ENCODE measurements around the gene ZNF407.

Gene ZNF407

DNA sequence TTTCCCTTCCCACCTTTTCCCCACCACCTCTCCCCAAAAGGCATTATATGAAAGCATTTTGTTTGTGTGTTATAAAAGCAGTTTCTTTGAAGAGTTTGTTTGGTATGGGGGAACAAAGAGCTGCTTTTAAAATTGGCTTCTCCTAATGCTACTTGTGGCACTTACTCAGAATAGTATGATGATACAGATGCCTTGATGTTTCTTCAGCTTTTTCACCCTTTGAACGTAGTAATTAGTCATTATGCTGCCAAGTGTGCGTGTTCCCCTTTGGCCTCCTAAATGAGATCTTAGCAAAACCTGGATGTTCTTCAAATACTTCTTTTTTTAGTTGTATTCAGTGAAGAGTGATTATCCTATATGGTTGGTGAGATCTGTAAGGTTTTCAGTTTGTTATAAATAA is 427.9 kb downstream of the ZNF407 start:
- no peaks in the 10 kb centered on the region for H3K9me3 ChIP-seq (ENCODE audit: control insufficient read depth, insufficient read depth, low read length)
- no peaks in the 10 kb centered on the region for H4K20me1 ChIP-seq (ENCODE audit: control insufficient read depth, insufficient read depth, low read depth, low read length)
- no peak overlapping the region for H3K4me2 ChIP-seq (ENCODE audit: low read length)
- TF ChIP-seq EZH2phosphoT487 (IDR thresholded peaks at IDR 0.05; ENCODE audit: borderline replicate concordance, low read length), result no peak
- TF ChIP-seq, protein P1, sequence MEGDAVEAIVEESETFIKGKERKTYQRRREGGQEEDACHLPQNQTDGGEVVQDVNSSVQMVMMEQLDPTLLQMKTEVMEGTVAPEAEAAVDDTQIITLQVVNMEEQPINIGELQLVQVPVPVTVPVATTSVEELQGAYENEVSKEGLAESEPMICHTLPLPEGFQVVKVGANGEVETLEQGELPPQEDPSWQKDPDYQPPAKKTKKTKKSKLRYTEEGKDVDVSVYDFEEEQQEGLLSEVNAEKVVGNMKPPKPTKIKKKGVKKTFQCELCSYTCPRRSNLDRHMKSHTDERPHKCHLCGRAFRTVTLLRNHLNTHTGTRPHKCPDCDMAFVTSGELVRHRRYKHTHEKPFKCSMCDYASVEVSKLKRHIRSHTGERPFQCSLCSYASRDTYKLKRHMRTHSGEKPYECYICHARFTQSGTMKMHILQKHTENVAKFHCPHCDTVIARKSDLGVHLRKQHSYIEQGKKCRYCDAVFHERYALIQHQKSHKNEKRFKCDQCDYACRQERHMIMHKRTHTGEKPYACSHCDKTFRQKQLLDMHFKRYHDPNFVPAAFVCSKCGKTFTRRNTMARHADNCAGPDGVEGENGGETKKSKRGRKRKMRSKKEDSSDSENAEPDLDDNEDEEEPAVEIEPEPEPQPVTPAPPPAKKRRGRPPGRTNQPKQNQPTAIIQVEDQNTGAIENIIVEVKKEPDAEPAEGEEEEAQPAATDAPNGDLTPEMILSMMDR (IDR thresholded peaks at IDR 0.05; ENCODE audit: low read depth, low read length, poor library complexity, severe bottlenecking), result no peak
- peaks cover 13% of the 10 kb centered on the region for H3K4me1 ChIP-seq (ENCODE audit: control insufficient read depth, low read length)
- H3F3A ChIP-seq (ENCODE audit: control insufficient read depth, insufficient read depth), result no peaks in the 10 kb centered on the region
- no peaks in the 10 kb centered on the region for H3K27me3 ChIP-seq (ENCODE audit: control insufficient read depth, low read length)
- no peak overlapping the region for H3K4me3 ChIP-seq (ENCODE audit: low read length)
- no peaks in the 10 kb centered on the region for H3K36me3 ChIP-seq (ENCODE audit: control insufficient read depth, low read length)
- H3K9me2 ChIP-seq (replicated peaks; ENCODE audit: control insufficient read depth, low read length), result no peaks in the 10 kb centered on the region
- no peak overlapping the region for H3K27ac ChIP-seq (ENCODE audit: low read depth, low read length)
- H3K79me2 ChIP-seq (ENCODE audit: control insufficient read depth, low read length), result no peaks in the 10 kb centered on the region

DNA sequence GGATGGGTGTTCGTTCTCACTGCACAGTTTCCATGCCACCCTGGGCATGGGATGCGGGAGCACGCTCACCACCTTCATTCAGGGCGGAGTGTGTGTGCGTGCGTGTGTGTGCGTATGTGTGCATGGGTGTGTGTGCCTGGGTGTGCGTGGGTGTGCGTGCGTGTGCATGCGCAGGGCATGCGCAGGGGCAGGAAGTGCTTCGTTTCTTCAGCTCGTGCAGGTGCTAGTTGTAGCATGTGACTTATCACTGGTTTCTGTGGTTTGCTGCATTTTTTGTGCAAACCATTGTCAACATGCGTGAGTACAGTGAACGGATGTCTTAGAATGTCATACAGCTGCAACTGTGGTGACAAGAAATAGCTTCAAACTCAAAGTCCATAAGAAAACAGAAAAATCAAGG is 431.8 kb downstream of the ZNF407 start:
- Histone ChIP-seq H3K9me2 (replicated peaks; ENCODE audit: control insufficient read depth, low read length) (no peaks in the 10 kb centered on the region), H3K4me2 (ENCODE audit: low read length) (no peak overlapping the region), H3K27me3 (ENCODE audit: control insufficient read depth, low read length) (no peaks in the 10 kb centered on the region), H3K9me3 (ENCODE audit: control insufficient read depth, insufficient read depth, low read length) (no peaks in the 10 kb centered on the region), H3K36me3 (ENCODE audit: control insufficient read depth, low read length) (no peaks in the 10 kb centered on the region), H3K27ac (ENCODE audit: low read depth, low read length) (no peak overlapping the region), H3F3A (ENCODE audit: control insufficient read depth, insufficient read depth) (no peaks in the 10 kb centered on the region), H3K4me3 (ENCODE audit: low read length) (no peak overlapping the region), H3K4me1 (ENCODE audit: control insufficient read depth, low read length) (no peaks in the 10 kb centered on the region), H3K79me2 (ENCODE audit: control insufficient read depth, low read length) (no peaks in the 10 kb centered on the region), H4K20me1 (ENCODE audit: control insufficient read depth, insufficient read depth, low read depth, low read length) (no peaks in the 10 kb centered on the region)
- TF ChIP-seq EZH2phosphoT487 (IDR thresholded peaks at IDR 0.05; ENCODE audit: borderline replicate concordance, low read length), result no peak

DNA sequence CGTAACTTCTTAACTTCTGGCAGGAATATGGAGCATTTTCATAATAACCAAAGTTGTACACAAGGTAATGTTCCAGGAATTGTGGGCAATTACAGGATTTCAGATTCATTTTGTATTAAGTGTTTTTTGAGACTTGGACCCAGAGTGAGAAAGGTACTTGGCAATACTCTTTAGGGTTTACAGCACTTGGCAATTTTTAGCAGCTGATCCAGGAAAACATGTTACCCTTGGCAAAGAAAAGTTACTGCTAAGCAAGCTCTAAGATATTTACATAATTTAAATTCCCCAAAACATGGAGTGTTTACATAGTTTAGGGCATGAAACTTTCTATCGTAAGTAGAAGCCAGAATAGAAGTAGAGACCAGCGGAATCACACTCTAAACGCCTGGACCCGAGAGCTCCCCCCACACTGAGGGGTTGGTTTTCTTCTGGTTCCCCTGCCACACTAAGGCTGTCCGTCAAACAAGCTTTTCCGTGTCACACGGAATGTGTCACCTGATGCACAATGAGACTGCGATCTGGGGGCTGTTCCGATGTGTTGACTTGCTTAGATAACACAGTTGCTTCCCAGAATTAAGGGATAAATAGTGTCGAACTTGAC is 434.1 kb downstream of the ZNF407 start:
- peaks cover 10% of the 10 kb centered on the region for H3K4me1 ChIP-seq (ENCODE audit: control insufficient read depth, low read length)
- H3K79me2 ChIP-seq (ENCODE audit: control insufficient read depth, low read length), result no peaks in the 10 kb centered on the region
- no peaks in the 10 kb centered on the region for H3K9me3 ChIP-seq (ENCODE audit: control insufficient read depth, insufficient read depth, low read length)
- H3K27me3 ChIP-seq (ENCODE audit: control insufficient read depth, low read length), result no peaks in the 10 kb centered on the region
- H3F3A ChIP-seq (ENCODE audit: control insufficient read depth, insufficient read depth), result no peaks in the 10 kb centered on the region
- H3K4me2 ChIP-seq (ENCODE audit: low read length), result no peak overlapping the region
- no peak overlapping the region for H3K27ac ChIP-seq (ENCODE audit: low read depth, low read length)
- no peaks in the 10 kb centered on the region for H3K9me2 ChIP-seq (replicated peaks; ENCODE audit: control insufficient read depth, low read length)
- no peaks in the 10 kb centered on the region for H3K36me3 ChIP-seq (ENCODE audit: control insufficient read depth, low read length)
- H4K20me1 ChIP-seq (ENCODE audit: control insufficient read depth, insufficient read depth, low read depth, low read length), result no peaks in the 10 kb centered on the region
- TF ChIP-seq, protein P1 (IDR thresholded peaks at IDR 0.05; ENCODE audit: low read depth, low read length, poor library complexity, severe bottlenecking), result no peak
- TF ChIP-seq EZH2phosphoT487 (IDR thresholded peaks at IDR 0.05; ENCODE audit: borderline replicate concordance, low read length), result no peak
- H3K4me3 ChIP-seq (ENCODE audit: low read length), result no peak overlapping the region

DNA sequence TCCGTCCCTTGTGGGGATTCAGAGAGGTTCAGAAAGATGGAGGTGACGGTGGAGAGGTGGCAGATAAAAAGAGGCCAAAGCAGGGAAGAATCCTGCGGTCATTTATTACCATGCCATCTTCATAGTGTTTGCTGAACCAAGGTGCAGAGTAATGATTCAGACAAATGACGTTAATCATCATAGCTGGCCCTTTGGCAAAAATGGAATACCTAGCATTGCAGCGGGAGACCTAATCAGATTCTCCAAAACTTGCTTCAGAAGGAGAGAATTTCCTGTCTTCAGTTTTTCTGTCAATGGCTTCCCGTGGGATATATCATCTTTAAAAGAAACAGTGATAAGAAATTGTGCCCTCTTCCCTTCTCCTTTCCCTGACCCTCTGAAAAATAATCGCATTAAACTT is 435.8 kb downstream of the ZNF407 start:
- no peaks in the 10 kb centered on the region for H3K27me3 ChIP-seq (ENCODE audit: control insufficient read depth, low read length)
- no peaks in the 10 kb centered on the region for H3K9me3 ChIP-seq (ENCODE audit: control insufficient read depth, insufficient read depth, low read length)
- peaks cover 17% of the 10 kb centered on the region for H3K4me1 ChIP-seq (ENCODE audit: control insufficient read depth, low read length)
- H3K4me3 ChIP-seq (ENCODE audit: low read length), result no peak overlapping the region
- TF ChIP-seq EZH2phosphoT487 (IDR thresholded peaks at IDR 0.05; ENCODE audit: borderline replicate concordance, low read length), result no peak
- TF ChIP-seq, protein P1 (IDR thresholded peaks at IDR 0.05; ENCODE audit: low read depth, low read length, poor library complexity, severe bottlenecking), result no peak
- no peaks in the 10 kb centered on the region for H4K20me1 ChIP-seq (ENCODE audit: control insufficient read depth, insufficient read depth, low read depth, low read length)
- no peaks in the 10 kb centered on the region for H3F3A ChIP-seq (ENCODE audit: control insufficient read depth, insufficient read depth)
- no peaks in the 10 kb centered on the region for H3K9me2 ChIP-seq (replicated peaks; ENCODE audit: control insufficient read depth, low read length)
- no peaks in the 10 kb centered on the region for H3K36me3 ChIP-seq (ENCODE audit: control insufficient read depth, low read length)
- no peak overlapping the region for H3K27ac ChIP-seq (ENCODE audit: low read depth, low read length)
- H3K4me2 ChIP-seq (ENCODE audit: low read length), result no peak overlapping the region
- H3K79me2 ChIP-seq (ENCODE audit: control insufficient read depth, low read length), result no peaks in the 10 kb centered on the region
